Esophagus muscularis mucosa (tissue), 3 donors: ENCODE results near the gene ASB5.

Experiments used
- EP300 ChIP-seq: sonication (generic); formaldehyde crosslinking; IDR thresholded peaks from one replicate; pipeline ENCODE4 v1.6.1; 2017; ENCODE audit warnings: antibody characterized with exemption
- POLR2A ChIP-seq: fragments of 450-650 bp; IDR thresholded peaks from one replicate; pipeline ENCODE4 v1.6.1; 2017; ENCODE audit warnings: antibody characterized with exemption, moderate library complexity, mild to moderate bottlenecking, low read depth
- POLR2AphosphoS5 ChIP-seq, 2 donors: sonication (generic); formaldehyde crosslinking; IDR thresholded peaks; one replicate each; pipeline ENCODE4 v1.6.1; 2017; ENCODE audit warnings: antibody characterized with exemption in 2 of 2

- TF ChIP-seq EP300 (no peak), POLR2A (no peak), POLR2AphosphoS5 (IDR thresholded peaks at IDR 0.05) (no peak)
Measured at GRCh38 chr4:176287546-176287945, 18.5 kb upstream of the ASB5 start.
